Measurements from ENCODE around the gene PDILT. TPM values are rescaled to one million over a fixed set of nuclear protein-coding genes. Genes with fewer than 3 reads are reported as not detected.

The PDILT gene
- total RNA-seq, 4 donors from 2014 or later: not detected

DNA sequence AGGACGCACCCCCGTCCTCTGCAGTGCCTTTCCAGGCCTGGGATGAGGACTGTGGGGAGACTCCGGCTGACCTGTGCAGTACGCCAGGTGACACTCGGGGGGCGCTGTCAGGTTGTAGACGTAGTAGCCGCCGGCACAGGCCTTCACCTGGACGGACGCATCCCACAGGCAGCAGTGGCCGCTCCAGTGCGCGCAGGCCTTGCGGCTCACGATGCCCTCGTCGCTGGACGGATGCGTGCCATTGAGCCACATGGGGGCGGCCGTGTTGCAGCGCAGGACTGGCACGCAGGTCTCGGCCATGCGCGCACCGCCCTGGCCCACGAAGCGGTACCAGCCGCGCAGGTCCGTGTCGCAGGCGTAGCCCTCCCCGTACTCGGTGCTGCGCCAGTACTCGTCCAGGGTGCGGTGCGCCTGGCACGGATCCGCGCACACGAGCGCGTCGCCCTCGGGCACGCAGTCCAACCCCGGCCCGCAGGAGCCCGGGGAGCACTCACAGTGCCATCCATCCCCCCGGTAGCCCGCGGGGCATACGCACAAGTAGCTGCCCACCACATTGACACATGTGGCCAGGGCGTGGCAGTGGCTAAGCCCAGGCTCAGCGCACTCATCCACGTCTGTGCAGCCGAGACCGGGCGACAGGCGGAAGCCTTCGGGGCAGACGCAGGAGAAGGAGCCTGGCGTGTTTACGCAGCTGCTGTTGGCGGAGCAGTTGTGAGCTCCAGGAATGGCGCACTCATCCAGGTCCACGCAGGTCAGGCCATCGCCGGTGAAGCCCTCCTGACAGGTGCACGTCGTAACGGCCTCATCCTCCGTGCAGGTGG, 56.0 kb downstream of the PDILT start:
- no peaks in the 10 kb centered on the region for H3K4me1 ChIP-seq
- ATAC-seq (no peak), DNase-seq (no peak)
- H3K9me3 ChIP-seq: no peaks in the 10 kb centered on the region
- no peak overlapping the region for H3K4me3 ChIP-seq
- in situ Hi-C loops (cut with MboI; ENCODE audit: low sequenced_read_pairs in 4 of 4): no loop called here
- no peak overlapping the region for H3K27ac ChIP-seq
- no peak for TF ChIP-seq POLR2A (IDR thresholded peaks at IDR 0.05)
- TF ChIP-seq, protein P1, sequence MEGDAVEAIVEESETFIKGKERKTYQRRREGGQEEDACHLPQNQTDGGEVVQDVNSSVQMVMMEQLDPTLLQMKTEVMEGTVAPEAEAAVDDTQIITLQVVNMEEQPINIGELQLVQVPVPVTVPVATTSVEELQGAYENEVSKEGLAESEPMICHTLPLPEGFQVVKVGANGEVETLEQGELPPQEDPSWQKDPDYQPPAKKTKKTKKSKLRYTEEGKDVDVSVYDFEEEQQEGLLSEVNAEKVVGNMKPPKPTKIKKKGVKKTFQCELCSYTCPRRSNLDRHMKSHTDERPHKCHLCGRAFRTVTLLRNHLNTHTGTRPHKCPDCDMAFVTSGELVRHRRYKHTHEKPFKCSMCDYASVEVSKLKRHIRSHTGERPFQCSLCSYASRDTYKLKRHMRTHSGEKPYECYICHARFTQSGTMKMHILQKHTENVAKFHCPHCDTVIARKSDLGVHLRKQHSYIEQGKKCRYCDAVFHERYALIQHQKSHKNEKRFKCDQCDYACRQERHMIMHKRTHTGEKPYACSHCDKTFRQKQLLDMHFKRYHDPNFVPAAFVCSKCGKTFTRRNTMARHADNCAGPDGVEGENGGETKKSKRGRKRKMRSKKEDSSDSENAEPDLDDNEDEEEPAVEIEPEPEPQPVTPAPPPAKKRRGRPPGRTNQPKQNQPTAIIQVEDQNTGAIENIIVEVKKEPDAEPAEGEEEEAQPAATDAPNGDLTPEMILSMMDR (IDR thresholded peaks at IDR 0.05 in 4 of 5, conservative IDR thresholded peaks at IDR 0.05 in 1 of 5): no peak
- H3K27me3 ChIP-seq: no peaks in the 10 kb centered on the region
- no peaks in the 10 kb centered on the region for H3K36me3 ChIP-seq
- intact Hi-C loops (cut with DNase I; ENCODE audit: low total_unique reads): no loop called here

DNA sequence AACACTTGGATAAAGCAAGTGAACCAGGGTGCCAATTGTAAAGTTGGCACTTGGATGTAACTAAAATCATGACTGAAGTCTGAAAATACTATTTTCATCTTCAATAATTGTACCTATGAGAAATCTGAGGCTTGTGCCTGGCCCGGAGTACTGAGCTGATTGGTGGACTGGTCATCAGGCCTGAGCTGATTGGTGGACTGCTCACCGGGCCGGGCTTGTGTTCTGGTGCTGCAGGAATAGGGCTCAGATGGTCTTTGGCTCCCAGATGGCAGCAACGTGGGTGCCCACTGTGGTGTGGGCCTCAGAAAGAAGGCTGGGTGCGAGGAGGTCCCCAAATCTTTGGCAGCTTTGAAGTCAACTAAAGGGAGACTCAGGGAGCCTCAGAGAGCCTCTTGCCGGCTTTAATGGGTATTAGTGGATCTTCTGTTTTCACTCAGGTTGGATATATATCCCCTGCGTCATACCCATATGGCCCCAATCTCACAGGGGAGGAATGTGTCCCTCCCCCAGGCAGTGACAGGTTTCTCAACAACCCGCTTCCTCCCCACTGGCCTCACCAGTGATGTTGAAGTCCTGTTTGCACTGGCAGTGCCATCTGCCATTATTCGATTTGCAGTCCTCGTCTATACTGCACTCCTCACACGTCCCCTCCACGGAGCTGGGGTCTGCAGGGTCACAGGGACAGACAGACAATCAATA, 56.7 kb downstream of the PDILT start:
- Histone ChIP-seq H3K27ac (no peak overlapping the region), H3K4me1 (no peaks in the 10 kb centered on the region), H3K36me3 (no peaks in the 10 kb centered on the region), H3K9me3 (no peaks in the 10 kb centered on the region), H3K4me3 (no peak overlapping the region), H3K27me3 (no peaks in the 10 kb centered on the region)
- TF ChIP-seq POLR2A (IDR thresholded peaks at IDR 0.05): no peak
- TF ChIP-seq, protein P1 (IDR thresholded peaks at IDR 0.05 in 4 of 5, conservative IDR thresholded peaks at IDR 0.05 in 1 of 5): no peak
- ATAC-seq (no peak), DNase-seq (no peak)
- in situ Hi-C loops (cut with MboI; ENCODE audit: low sequenced_read_pairs in 4 of 4): no loop called here
- intact Hi-C loops (cut with DNase I; ENCODE audit: low total_unique reads): no loop called here

DNA sequence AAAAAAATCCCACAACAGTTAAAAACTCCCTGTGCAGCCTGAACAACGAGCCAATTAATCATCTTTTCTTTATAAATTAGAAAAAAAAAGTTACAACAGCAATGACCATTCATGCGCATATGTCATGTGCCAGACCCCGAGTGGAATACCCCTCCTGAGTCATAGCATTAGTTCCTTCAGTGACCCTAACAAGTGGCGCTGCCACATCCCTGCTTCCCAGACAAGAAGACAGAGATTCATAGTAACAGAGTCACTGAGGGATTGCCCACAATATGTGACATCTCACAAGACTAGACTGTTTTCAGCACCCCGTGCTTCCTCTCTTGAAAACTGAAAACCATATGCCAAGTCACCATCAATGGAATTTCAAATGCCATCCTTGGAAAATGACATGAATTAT, 59.9 kb downstream of the PDILT start:
- ATAC-seq (no peak), DNase-seq (no peak)
- H3K4me3 ChIP-seq: no peak overlapping the region
- H3K27ac ChIP-seq: no peak overlapping the region
- no peaks in the 10 kb centered on the region for H3K36me3 ChIP-seq
- no peaks in the 10 kb centered on the region for H3K9me3 ChIP-seq
- TF ChIP-seq, protein P1 (IDR thresholded peaks at IDR 0.05 in 4 of 5, conservative IDR thresholded peaks at IDR 0.05 in 1 of 5): no peak
- no peak for TF ChIP-seq POLR2A (IDR thresholded peaks at IDR 0.05)
- in situ Hi-C loops (cut with MboI; ENCODE audit: low sequenced_read_pairs in 4 of 4): no loop called here
- no peaks in the 10 kb centered on the region for H3K27me3 ChIP-seq
- no peaks in the 10 kb centered on the region for H3K4me1 ChIP-seq
- intact Hi-C loops (cut with DNase I; ENCODE audit: low total_unique reads): no loop called here

DNA sequence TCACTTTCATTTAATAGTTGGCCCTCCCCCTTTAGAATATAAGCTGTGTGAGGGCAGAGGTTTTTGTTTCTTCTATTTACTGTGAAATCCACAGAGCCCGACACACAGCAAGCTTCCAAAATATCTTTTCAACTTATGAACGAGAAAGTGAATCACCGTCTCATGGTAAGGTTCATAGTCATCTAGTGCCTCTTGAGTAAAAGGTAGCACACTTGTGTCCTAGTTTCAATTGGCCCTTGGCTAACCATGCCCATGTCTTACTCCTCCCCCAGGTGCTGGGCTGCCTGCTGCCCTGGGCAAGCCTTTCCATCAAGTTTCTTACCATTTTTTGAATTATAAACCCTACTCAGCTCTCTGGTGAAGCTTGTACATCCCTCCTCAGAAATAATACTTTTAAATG, 64.8 kb downstream of the PDILT start:
- no peaks in the 10 kb centered on the region for H3K4me1 ChIP-seq
- intact Hi-C loops (cut with DNase I; ENCODE audit: low total_unique reads) (no loop called here), in situ Hi-C loops (cut with MboI; ENCODE audit: low sequenced_read_pairs in 4 of 4) (no loop called here)
- no peak for DNase-seq
- H3K27ac ChIP-seq: no peak overlapping the region
- no peak overlapping the region for H3K4me3 ChIP-seq
- TF ChIP-seq, protein P1 (IDR thresholded peaks at IDR 0.05 in 4 of 5, conservative IDR thresholded peaks at IDR 0.05 in 1 of 5): no peak
- TF ChIP-seq POLR2A (IDR thresholded peaks at IDR 0.05): no peak
- no peaks in the 10 kb centered on the region for H3K27me3 ChIP-seq
- H3K9me3 ChIP-seq: no peaks in the 10 kb centered on the region
- no peak for ATAC-seq
- H3K36me3 ChIP-seq: no peaks in the 10 kb centered on the region

Data from gastrocnemius medialis (tissue), 4 donors.